Activated gamma-delta T cell treated with Interleukin-2 at 50 U/mL for 16 hours (primary cell): ENCODE measurements around the gene GGACT.
"Not testable (repeated sequence)": the region's sequence is repeated elsewhere in the genome, so short reads cannot be mapped to it uniquely, and the experiment has no call there.

Experiments used
- DNase-seq: peaks from one replicate; pipeline ENCODE4 v3.0.0-alpha.2; 2020

GGACT gene

DNA sequence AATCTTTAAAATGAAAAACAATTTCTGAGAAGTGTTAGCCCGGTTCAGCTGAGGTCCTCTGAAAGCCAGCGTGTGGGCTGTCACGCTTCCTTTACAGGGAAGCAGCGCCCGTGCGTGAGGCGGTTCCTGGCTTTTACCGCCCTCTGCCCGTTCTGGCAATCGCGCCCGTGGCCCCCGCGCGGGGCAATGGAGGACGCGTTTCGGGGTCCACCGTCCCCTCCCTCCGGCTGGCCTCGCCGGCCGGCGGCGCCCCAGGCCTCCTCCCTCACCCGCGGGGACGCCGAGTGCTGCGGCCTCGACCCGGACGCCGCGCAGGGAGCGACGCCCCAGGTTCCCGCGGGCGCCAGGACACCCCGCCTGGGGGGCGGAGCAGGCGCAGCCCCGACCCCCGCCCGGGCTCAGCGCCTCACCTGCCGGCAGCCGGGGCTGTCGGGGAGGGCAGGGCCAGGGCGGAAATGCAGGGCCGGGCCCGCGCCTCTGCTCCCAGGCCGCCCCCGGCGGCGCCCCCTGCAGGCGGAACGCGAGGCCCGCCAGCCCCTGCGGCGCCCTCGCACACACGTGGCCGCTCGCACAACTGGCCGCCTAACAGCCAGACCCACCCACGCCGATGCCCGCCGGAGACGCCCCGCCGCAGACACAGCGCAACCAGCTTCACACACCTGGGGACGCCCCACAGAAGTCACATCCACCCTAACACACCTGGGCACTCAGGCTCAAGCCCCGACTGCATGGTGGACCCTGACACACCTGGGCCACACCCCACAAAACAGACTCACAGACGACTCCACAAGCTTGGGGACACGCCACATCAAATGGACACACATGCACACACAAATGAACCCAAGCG, at the start of gene GGACT:
Gene GGACT (minus strand): TSS at position 459 of the 847 bp plus-strand sequence. CDS start 56,198 bp downstream, outside the sequence.
- DNase-seq: peak; percentile 82

DNA sequence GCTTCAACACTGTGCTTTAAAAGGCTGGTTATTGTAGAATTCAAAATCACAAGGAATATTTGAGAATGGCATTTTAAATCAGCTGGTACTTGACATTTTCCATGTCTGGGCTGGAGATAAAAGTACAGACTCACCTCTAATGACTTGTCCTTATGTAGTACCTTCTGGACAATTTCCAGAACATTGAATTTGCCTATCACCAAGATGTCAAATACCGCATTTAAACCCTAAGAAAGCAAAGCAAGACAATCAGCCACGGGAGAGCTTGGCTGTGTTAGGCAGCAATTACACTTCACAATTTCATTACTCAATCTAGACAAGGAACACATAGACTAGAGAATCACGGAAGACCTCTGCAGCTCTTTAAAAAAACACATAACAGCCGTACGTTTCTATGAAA, 49.2 kb upstream of the GGACT start:
- DNase-seq: no peak

DNA sequence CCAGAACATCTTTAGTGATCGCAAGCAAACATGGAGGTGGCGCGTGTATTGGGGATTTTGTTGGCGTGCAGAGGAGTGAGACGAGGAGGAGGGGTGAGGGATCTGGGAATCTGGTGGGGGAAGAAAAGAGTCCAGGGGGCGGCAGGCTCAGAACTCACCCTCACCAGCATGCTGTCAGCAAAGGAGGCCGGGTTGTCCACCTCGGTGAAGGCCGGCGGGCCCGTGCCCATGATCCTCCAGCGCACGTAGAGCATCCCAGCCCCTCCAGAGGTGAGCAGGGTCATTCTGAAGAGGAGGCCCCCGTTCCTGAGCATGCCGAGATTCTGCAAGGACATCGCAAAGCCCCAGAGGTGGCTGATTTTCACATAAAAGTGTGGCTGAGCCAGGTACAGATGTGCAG, 48.8 kb upstream of the GGACT start:
- DNase-seq: no peak

DNA sequence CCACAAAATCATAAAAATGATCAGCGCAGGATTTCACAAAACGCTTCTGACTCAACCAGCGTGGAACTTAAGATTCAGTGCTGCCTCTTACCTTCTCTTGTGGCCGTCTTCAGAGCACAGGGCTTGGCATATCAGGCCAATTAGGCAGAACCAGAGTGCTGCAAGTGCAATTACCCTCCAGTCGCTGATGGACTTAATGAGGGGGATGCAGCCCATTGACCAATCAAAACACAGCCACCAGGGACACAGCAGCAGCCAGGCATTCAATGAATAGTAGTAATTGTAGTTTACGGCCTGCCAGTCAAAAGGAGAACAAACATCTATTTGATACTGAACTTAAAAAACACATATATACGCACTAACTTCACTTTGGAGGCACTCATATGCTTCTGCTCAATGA, 47.9 kb upstream of the GGACT start:
- DNase-seq: no peak

DNA sequence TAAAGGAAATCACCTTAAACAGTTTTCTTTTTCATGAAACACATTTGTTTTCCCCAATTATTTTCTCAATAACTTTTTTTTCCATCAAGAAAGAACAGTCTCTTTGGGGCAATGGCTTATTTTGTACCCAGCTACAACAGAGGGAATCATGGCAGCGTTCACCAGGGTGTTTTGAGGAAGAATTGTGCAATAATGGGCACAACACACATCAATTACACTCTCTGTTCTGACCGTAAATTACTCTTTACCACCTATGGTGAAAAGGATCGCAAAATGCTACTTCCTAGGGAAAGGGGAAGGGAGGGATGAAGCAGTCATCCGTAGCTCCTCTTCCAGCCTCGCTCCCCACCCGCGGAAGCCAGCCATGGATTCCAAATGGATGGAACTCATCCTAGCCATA, 47.4 kb upstream of the GGACT start:
- DNase-seq: no peak

DNA sequence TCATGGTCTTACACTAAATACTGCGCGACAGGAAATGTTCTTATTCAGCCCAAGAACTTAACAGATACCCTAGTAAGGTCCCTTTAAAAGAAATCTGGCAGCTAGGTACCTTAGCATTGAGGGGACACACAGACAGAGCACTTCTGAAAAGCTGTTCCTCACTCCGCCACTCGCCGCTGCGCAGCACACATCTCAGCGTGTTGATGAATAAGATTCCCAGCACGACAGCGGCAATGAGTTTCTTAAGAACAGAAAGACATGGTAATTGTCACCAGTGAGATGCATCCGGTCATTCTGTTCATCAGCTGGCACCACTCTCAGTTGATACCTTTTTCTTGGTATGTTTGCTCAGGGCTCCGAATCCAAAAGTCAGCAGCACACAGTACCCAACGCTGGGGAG, 46.1 kb upstream of the GGACT start:
- no peak for DNase-seq

DNA sequence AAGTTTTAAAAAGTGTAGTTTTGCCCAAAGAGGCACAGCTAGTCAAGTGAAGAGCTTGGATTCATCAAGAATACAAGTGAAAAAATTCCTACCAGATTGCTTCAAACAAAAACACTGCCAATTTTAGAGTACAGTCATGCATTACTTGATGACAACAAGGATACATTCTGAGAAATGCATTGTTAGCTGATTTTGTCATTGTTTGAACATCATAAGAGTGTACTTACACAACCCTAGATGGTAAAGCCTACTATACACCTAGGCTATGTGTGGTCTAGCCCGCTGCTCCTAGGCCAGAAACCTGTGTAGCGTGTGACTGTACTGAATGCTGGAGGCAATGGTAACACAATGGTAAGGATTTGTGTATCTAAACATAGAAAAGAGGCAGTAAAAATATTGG, 44.9 kb upstream of the GGACT start:
- no peak for DNase-seq

DNA sequence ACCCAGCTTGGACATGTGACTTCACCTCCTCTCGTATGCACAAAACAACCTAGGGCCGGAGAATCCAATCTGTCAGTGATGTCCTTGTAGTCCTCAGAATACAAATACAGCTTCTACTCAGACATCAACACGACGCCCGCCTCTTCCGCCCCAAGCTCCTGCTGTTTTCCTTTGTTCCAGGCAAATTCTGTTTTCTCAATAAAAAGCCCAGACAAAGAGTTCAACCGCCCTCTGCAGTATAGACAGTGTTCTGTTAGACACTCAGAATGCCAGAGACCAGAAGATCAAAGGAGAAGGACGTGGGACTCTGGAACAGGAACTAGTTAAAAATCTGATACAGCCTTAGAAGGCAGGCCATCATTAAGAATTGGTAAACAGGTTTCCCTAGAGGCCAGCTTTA, 42.0 kb upstream of the GGACT start:
- DNase-seq: no peak

DNA sequence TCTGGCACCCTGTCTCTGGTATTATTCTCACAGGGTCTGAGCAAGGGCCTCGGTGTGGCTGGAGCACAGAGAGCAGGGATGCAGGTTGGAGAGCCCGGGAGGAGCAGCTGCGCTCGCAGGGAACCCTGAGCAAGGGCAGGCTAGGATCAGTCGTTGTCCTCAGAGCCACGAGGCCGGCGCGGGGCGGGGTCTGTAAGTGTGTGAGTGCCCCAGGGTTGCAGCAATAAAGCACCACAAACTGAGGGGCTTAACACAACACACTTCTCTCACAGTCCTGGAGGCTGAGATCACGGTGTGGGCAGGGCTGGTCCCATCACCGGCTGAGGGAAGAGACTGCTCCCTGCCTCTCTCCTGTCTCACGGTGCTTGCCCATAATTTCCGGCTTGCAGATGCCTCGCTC, 38.5 kb upstream of the GGACT start:
- no peak for DNase-seq

DNA sequence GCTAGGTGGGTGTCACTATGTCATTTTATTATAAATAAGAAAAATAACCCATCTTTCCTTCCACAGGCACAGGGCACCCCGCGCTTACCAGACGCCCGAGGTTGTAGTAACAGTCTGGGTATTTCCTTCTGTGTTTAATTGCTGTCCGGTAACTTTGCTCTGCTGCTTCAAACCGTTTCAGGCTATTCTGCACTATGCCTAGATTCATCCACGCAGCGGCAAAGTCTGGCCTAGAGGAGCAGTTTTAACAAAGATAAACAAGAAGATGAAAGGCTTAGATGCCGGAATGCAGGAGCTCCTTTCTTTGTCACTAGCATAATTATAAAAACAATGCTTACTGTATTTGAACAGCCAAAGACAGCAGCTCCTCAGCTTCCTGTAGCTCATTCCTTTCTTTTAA, 36.9 kb upstream of the GGACT start:
- DNase-seq: no peak

DNA sequence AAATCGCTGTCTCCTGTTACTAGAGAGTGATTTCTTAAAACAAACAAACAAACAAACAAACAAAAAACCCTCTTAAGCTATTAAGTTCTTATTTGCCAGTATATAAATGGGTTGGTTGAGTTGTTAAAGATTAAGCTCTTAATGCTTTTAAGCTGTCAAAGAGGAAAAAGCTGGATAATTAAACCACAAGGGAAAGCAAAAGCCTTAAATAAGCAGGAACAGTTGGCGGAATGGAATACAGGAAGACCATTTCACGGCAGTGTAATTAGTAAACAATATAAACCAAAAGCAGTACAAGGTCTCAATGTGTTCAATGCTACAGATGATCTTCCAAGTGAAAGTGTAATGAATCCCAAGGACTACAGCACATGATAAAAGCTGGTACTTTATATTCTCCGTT, 32.2 kb upstream of the GGACT start:
- DNase-seq: no peak

DNA sequence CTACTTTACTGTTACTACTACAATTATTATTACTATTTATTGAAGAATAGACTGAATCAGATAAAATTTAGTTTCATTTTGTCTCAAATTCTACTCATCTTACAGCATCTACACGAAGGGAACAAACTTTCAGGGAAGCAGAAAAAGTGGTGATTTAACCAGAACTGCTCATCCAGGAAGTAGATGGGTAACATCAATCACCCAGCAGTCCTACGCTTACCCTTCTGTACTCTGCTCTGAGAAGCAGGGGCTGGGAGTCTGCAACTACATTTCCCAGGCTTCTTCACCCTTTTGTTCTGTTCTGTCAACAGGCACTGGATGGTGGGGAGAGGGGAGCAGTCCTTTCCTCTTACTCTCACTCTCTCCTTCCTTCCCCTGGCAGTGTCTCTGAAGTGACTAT, 31.4 kb upstream of the GGACT start:
- no peak for DNase-seq

DNA sequence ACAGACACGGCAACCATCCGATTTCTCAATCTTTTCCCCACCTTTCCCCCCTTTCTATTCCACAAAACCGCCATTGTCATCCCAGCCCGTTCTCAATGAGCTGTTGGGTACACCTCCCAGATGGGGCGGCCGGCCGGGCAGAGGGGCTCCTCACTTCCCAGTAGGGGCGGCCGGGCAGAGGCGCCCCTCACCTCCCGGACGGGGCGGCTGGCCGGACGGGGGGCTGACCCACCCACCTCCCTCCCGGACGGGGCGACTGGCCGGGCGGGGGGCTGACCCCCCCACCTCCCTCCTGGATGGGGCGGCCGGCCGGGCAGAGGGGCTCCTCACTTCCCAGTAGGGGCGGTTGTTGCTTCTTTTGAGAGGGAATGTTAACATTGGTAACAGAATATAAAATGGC, 30.3 kb upstream of the GGACT start:
- DNase-seq: not testable (repeated sequence)

DNA sequence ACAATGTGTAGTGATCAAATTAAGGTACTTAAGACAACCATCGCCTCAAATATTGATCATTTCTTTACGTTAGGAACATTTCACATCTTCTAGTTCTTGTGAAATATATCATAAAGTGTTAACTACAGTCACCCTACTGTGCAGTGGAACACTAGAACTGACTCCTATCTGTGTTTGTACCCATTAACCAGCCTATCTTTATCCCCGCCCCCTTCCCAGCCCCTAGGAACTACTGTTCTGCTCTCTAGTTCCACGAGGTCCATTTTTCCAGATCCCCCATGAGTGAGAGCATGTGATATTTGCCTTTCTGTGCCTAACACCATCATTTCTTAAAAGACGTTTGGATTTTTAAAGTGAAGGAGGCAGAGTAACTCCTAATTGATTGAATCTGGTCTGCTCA, 24.4 kb upstream of the GGACT start:
- DNase-seq: no peak

DNA sequence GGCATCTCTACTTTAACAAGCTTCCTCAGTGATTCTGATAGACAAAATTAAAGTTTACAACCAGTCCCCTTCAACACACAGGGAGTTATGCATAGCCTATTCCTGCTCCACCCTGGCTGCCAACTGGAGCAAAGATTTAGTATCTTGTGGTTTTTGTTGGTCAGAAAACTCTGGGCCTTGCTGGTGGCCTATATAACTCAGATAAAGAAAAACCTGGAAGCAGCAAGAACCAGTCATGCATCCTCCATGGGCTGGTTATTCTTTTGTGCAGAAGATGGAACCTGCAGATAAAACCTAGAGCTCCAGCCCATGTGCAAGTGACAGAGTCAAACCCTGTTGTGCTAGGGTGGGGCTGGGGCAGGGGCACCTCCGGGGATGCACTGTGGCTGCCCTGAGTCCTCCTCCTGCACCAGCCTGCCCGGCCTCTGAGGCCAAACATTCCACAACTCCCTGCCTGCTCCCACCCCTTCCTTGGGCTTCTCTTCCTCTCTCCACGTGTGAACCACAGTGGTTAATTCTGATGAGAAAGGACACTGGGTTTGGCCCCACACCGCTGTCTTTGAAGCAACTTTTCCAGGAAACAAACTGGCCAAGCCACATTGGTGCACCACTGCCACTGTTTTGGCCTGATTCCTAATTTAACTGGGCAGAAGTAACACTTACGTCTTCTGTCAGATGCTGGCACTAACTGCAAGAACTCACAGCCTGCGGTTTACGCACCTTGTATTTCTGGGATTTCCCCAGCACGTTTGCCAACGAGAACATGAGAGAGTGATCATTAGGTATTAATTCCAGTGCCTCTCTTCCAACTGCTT, 23.3 kb upstream of the GGACT start:
- no peak for DNase-seq

DNA sequence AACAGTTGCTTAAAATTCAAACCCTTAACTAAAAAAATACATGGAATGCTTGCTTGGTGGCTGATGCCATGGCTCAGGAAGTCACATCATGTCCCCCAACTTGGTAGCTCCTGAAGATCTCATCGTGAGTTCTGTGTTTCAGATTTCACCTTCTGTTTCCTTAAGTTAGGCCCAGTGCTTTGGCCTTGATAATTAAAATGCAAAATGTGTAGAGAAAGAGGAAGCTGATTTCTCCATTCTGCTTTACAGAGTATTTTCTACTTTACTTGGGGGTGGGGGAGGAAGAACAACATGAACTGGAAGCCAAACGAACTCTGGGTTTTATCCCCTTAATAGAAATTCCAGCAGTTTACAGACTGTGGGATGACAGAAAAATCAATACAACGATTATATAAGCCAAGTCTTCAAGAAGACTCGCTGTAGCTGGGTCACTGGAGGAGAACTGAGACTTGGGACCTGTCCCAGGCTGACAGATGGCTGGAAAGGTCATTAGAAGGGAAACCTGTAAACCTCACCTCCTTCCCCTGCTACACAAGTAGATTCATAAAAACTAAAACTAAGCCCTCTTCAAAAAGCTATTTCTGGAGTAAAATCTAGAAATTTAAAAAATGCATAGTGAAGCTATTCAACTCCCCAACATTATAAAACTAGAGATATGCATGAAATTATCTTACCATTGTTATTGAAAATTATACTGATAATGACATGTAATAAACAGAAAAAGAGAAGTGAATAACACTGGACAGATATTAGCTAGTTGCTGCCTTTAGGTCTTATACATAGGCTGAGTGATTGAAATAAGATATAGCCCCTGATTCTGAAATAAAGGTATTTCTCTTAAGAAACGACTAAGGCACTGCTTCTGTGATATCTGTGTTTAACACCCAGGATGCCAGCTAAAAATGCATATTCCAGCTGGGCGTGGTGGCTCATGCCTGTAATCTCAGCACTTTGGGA, 22.1 kb upstream of the GGACT start:
- DNase-seq: no peak

DNA sequence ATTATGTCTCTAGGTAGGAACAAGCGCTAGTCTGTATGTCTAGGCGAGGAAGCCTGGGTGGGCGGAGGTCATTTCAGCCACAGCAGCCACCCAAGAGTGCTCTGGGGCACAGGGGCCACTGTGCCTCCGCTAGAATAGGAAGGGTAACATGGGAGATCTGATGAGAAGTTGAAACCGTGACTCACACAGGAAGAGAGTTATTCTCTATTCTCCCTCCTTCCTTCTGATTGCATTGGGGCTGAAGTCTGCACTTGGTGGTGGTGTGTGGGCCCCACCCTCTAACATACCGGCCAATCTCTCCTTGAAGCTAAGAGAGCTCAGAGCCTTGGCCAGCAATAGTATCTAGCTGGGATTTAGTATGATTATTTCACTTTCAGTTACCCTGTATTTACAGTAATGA, 20.3 kb upstream of the GGACT start:
- DNase-seq: no peak

DNA sequence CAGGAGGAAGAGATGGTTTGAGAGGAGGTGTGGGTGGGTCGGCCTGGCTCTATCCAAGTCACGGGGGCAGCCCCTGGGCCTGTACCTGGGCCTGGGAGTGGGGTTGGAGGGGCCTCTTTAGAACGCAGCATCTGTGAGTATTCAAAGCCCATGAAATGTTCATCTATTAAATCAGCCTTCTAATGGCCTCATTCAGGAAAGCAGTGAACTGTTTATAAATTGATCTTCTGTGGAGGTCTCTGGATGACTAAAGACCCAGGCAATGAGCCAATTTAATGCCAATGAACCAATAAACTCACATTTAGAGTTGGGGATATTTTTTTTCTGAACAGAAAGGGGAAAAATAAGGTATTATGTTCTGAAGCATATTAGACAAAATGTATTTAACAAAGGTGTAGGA, 19.9 kb upstream of the GGACT start:
- no peak for DNase-seq

DNA sequence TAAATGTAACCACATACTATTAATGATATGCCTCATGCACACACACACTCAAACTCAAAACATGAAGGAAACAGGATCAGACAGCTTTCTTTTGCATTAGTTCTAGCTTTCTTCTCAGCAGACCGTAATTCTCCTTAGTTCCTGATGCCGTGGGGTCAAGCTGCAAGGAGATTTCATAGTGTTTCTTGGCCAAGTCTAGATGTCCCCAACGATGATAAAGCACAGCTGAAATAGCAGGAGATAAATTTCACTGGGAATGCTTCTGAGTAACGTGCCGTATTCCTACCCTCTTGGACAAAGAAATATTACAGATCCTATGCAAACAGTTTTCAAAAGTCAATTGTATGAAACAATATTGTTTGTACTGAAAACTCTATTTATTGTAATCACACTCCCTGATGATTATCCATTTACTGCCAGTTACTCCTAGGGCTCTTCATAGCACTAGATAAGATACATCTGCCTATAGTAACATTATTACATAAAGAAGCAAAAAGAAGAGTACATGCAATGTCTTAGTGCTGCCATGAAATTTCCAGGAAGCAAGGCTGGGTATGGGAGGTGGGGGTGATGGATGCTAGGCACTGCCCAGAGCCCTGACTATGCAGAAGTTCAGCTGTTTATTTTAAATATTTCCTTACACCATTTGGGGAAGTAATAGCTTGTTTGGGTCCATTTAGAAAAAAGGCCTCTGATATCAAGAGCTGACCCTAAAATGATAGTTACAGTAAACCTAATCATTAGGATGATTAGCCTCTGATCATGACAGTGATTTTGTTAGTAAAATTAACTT, 16.5 kb upstream of the GGACT start:
- DNase-seq: no peak

DNA sequence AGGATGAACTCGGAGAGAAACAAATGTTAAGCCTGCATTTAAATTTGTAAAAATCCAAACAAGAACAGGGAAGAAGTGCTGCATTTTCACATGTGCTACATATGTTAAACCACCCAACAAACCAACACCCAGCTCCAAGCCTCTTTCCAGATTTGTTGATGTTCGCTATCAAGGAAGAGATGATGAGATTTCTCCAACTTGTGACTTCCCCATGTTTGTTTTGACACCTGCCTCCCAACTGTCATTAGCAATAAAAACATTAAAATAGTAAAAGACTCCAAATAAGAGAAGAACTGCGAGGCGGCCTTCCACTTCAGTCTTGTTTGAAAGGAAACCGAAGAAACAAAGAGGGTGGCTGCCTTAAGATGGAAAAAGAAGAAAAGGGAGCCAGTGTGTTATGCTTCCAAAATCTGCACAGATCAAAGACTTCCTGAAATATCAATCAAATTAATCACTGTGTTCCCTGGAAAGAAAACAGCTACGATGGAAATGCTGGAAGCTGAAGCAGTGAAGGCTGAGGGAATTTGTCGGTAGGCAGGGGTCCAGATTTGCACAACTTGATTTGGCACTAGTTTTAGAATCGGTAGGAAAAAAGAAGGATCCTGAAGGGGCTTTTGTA, 14.0 kb upstream of the GGACT start:
- DNase-seq: no peak

DNA sequence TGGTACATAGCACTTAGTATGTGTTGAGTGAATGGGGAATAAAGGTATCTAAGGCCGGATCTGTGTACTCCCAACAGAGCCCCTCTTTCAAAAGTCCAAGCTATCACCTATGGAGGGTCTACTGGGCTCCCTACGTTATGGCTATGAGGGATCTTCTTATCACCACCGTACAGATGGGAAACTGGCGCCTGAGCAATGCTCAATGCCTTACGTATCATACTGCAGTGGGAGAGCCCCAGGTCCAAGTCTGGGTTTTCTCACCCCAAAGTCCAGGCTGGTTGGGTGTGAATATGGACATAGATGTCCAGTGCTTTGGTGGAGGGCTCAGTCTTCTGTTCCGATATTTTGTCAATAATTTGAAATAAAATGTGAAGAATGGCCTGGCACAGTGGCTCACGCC, 13.1 kb upstream of the GGACT start:
- DNase-seq: no peak

DNA sequence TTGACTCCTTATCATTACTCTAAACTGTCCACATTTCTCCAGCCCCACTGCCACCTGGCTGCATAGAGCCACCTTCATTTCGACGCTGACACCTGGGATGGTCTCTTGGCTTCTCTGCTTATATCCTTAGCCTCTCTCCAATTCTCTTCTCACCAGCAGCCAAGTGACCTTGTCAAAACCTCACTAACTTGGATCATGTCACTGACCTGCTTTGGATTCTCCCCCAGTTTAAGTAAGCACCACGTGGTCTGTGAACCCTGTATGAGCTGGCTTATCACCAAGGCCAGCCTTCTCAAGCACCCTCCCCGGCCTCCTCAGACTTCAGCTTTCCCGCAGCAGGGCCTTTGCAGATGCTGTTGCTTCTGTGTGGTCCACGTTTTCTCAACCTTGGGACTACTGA, 12.3 kb upstream of the GGACT start:
- no peak for DNase-seq
